Stomach (tissue), 9 donors: ENCODE measurements around the gene ACAD10. TPM values are rescaled to one million over a fixed set of nuclear protein-coding genes. Genes with fewer than 3 reads are reported as not detected.

Source experiments
- DNase-seq, 2 donors: peaks; one replicate each; pipeline versions ENCODE4 v3.0.0 to v3.0.0-alpha.2; 2013 to 2019
- H3K27ac ChIP-seq, 5 donors: fragments of 200-600 bp in 4 of 5; sonication (generic) in 4 of 5; one replicate each; pipeline ENCODE4 v1.5.1; 2013 to 2019; ENCODE audit warnings: mild to moderate bottlenecking in 1 of 5, moderate library complexity in 1 of 5
- H3K27me3 ChIP-seq, 3 donors: fragments of 200-600 bp; sonication (generic); one replicate each; pipeline ENCODE4 v1.5.1; 2017 to 2019; ENCODE audit warnings: mixed run types in 1 of 3
- H3K36me3 ChIP-seq, 4 donors: fragments of 200-600 bp; sonication (generic); 1 replicate in 3 of 4; 2 replicates in 1 of 4; pipeline ENCODE4 v1.5.1; 2016 to 2019
- H3K4me1 ChIP-seq, 4 donors: fragments of 200-600 bp; sonication (generic); one replicate each; pipeline ENCODE4 v1.5.1; 2016 to 2019
- H3K4me3 ChIP-seq, 4 donors: fragments of 200-600 bp; sonication (generic) in 3 of 4; one replicate each; pipeline ENCODE4 v1.5.1; 2016 to 2019; ENCODE audit warnings: mild to moderate bottlenecking in 1 of 4
- H3K9me3 ChIP-seq, 4 donors: fragments of 200-600 bp; sonication (generic); one replicate each; pipeline ENCODE4 v1.5.1; 2016 to 2019
- CTCF ChIP-seq, 7 experiments: fragments of 450-650 bp in 4 of 7; fragments of 200-600 bp in 3 of 7; sonication (generic) in 3 of 7; IDR thresholded peaks; one replicate each; pipeline ENCODE4 v1.5.1; 2016 to 2019; ENCODE audit warnings: antibody characterized with exemption in 7 of 7, control low read depth in 2 of 7, mild to moderate bottlenecking in 1 of 7
- EP300 ChIP-seq: sonication (generic); formaldehyde crosslinking; IDR thresholded peaks from one replicate; pipeline ENCODE4 v1.6.1; 2017; ENCODE audit warnings: antibody characterized with exemption
- POLR2A ChIP-seq, 4 donors: fragments of 450-650 bp; IDR thresholded peaks; one replicate each; pipeline ENCODE4 v1.6.1; 2016; ENCODE audit warnings: antibody characterized with exemption in 4 of 4, control low read depth in 2 of 4, mild to moderate bottlenecking in 1 of 4, moderate library complexity in 1 of 4
- POLR2AphosphoS5 ChIP-seq, 3 donors: sonication (generic); formaldehyde crosslinking; IDR thresholded peaks; one replicate each; pipeline ENCODE4 v1.6.1; 2016; ENCODE audit warnings: antibody characterized with exemption in 3 of 3
- WGBS, 5 donors: extraction: QIAGEN DNeasy Blood & Tissue Kit in 3 of 5; methylation state at CpG; one replicate each; pipeline versions ENCODE4 v1.1.5 to v1.1.7; 2013 to 2018; 5-methylcytosine and 5-hydroxymethylcytosine counted together
- intact Hi-C: fragments of 100-400 bp; cut with DNase I; formaldehyde crosslinking; loops from one replicate; pipeline ENCODE4 v1.15.1; 2023; ENCODE audit warnings: low total_unique reads
- polyA plus RNA-seq, 3 donors: library from polyadenylated mRNA; stranded (reverse); fragments of 200-250 nt; gene quantifications; one replicate each; pipeline ENCODE4 v1.2.3, GENCODE V29; 2013
- total RNA-seq, 5 donors: library from RNA; depleted of rRNA; stranded (reverse); fragments of >200 nt; gene quantifications; one replicate each; pipeline versions ENCODE4 v1.1.0 to v1.2.3, GENCODE V29; 2014 to 2016
- donor health status: healthy with polysubstance abuse.
- donor health status: Bipolar disorder and iron deficiency.
- donor health status: healthy.

Gene ACAD10
- total and polyA plus RNA-seq, 8 donors, result 9.4 to 128 (median 22.4) TPM

GRCh38 chr12:111780615-111781014, 94.8 kb downstream of the ACAD10 start:
- H3K4me1 ChIP-seq, result peaks cover 51 to 98% (median 56%) of the 10 kb centered on the region in 4 donors
- intact Hi-C loops, result no loop called here
- H3K9me3 ChIP-seq, result peaks cover 0 to 6% (median 2%) of the 10 kb centered on the region in 4 donors
- peak overlapping the region; percentile 60 to 96 (median 93) for H3K27ac ChIP-seq
- peaks cover 36 to 69% (median 67%) of the 10 kb centered on the region in 4 donors for H3K36me3 ChIP-seq
- WGBS, 5 donors, result 73 to 89% (median 81%) methylated on average over 5 of the region's 5 CpGs
- peak; percentile 66 to 69 for DNase-seq
- no peak for TF ChIP-seq EP300
- peak in 2 of 3 donors; percentile 41 to 53 for TF ChIP-seq POLR2AphosphoS5 (IDR thresholded peaks at IDR 0.05)
- H3K4me3 ChIP-seq, result no peak overlapping the region
- H3K27me3 ChIP-seq, result no peaks in the 10 kb centered on the region

- peaks cover 45 to 98% (median 51%) of the 10 kb centered on the region in 4 donors for H3K4me1 ChIP-seq
- no peak overlapping the region for H3K4me3 ChIP-seq
- peaks cover 0 to 6% (median 2%) of the 10 kb centered on the region in 4 donors for H3K9me3 ChIP-seq
- H3K27ac ChIP-seq, result peak overlapping the region; percentile 62 to 96 (median 93)
- intact Hi-C loops, result no loop called here
- H3K27me3 ChIP-seq, result no peaks in the 10 kb centered on the region
- DNase-seq, result no peak
- peaks cover 38 to 75% (median 72%) of the 10 kb centered on the region in 4 donors for H3K36me3 ChIP-seq
- TF ChIP-seq POLR2A (IDR thresholded peaks at IDR 0.05) (no peak), CTCF (IDR thresholded peaks at IDR 0.05) (no peak), POLR2AphosphoS5 (IDR thresholded peaks at IDR 0.05) (no peak), EP300 (no peak)
- 78 to 98% (median 93%) methylated on average over 1 to 2 of the region's 2 CpGs for WGBS, 5 donors
Observed at GRCh38 chr12:111781085-111781658, 95.3 kb downstream of the ACAD10 start.

- intact Hi-C loops, result no loop called here
- H3K27ac ChIP-seq, result no peak overlapping the region
- peaks cover 0 to 6% (median 2%) of the 10 kb centered on the region in 4 donors for H3K9me3 ChIP-seq
- no peak overlapping the region for H3K4me3 ChIP-seq
- H3K4me1 ChIP-seq, result peaks cover 38 to 98% (median 48%) of the 10 kb centered on the region in 4 donors
- peaks cover 48 to 90% (median 89%) of the 10 kb centered on the region in 4 donors for H3K36me3 ChIP-seq
- TF ChIP-seq CTCF (IDR thresholded peaks at IDR 0.05), result no peak
- no peak for TF ChIP-seq EP300
- no peak for TF ChIP-seq POLR2AphosphoS5 (IDR thresholded peaks at IDR 0.05)
- TF ChIP-seq POLR2A (IDR thresholded peaks at IDR 0.05), result no peak
- 94 to 96% (median 94%) methylated on average over 17 of the region's 17 CpGs for WGBS, 5 donors
- DNase-seq, result no peak
- H3K27me3 ChIP-seq, result no peaks in the 10 kb centered on the region
Observed at GRCh38 chr12:111783046-111783445, 97.2 kb downstream of the ACAD10 start.

GRCh38 chr12:111784953-111785352, 99.1 kb downstream of the ACAD10 start:
- Histone ChIP-seq H3K27ac (peak overlapping the region in 2 of 5 donors; percentile 48 to 50), H3K4me1 (peaks cover 24 to 97% (median 37%) of the 10 kb centered on the region in 4 donors), H3K4me3 (no peak overlapping the region), H3K27me3 (no peaks in the 10 kb centered on the region), H3K36me3 (peaks cover 54 to 99% (median 97%) of the 10 kb centered on the region in 4 donors), H3K9me3 (peaks cover 0 to 6% (median 2%) of the 10 kb centered on the region in 4 donors)
- WGBS, 5 donors, result 94 to 98% (median 95%) methylated on average over 4 of the region's 4 CpGs
- TF ChIP-seq POLR2A (IDR thresholded peaks at IDR 0.05), result no peak
- TF ChIP-seq CTCF (IDR thresholded peaks at IDR 0.05), result no peak
- TF ChIP-seq EP300, result no peak
- TF ChIP-seq POLR2AphosphoS5 (IDR thresholded peaks at IDR 0.05), result no peak
- intact Hi-C loops, result no loop called here
- no peak for DNase-seq

GRCh38 chr12:111785651-111786050, 99.8 kb downstream of the ACAD10 start:
- WGBS, 5 donors, result 53 to 71% (median 58%) methylated on average over 2 of the region's 2 CpGs
- Histone ChIP-seq H3K9me3 (peaks cover 0 to 6% (median 2%) of the 10 kb centered on the region in 4 donors), H3K27me3 (no peaks in the 10 kb centered on the region), H3K4me3 (no peak overlapping the region), H3K27ac (peak overlapping the region in 3 of 5 donors; percentile 6 to 50 (median 48)), H3K36me3 (peaks cover 61 to 99% (median 97%) of the 10 kb centered on the region in 4 donors), H3K4me1 (peaks cover 17 to 93% (median 30%) of the 10 kb centered on the region in 4 donors)
- intact Hi-C loops, result no loop called here
- TF ChIP-seq POLR2AphosphoS5 (IDR thresholded peaks at IDR 0.05) (no peak), EP300 (no peak), CTCF (IDR thresholded peaks at IDR 0.05) (no peak), POLR2A (IDR thresholded peaks at IDR 0.05) (no peak)
- DNase-seq, result no peak
